Subcutaneous preadipocyte (primary cell): ENCODE results near the gene MED16. TPM values are rescaled to one million over a fixed set of nuclear protein-coding genes. Genes with fewer than 3 reads are reported as not detected.

Experiments used
- small RNA-seq: library from RNA; depleted of rRNA; stranded (forward); fragments of <200 nt; gene quantifications from one replicate; pipeline ENCODE3, GENCODE V24; 2012
- total RNA-seq: library from RNA; depleted of rRNA; stranded (reverse); fragments of >200 nt; gene quantifications from 2 replicates; pipeline ENCODE4 v1.2.3, GENCODE V29; 2012

MED16 gene, protein sequence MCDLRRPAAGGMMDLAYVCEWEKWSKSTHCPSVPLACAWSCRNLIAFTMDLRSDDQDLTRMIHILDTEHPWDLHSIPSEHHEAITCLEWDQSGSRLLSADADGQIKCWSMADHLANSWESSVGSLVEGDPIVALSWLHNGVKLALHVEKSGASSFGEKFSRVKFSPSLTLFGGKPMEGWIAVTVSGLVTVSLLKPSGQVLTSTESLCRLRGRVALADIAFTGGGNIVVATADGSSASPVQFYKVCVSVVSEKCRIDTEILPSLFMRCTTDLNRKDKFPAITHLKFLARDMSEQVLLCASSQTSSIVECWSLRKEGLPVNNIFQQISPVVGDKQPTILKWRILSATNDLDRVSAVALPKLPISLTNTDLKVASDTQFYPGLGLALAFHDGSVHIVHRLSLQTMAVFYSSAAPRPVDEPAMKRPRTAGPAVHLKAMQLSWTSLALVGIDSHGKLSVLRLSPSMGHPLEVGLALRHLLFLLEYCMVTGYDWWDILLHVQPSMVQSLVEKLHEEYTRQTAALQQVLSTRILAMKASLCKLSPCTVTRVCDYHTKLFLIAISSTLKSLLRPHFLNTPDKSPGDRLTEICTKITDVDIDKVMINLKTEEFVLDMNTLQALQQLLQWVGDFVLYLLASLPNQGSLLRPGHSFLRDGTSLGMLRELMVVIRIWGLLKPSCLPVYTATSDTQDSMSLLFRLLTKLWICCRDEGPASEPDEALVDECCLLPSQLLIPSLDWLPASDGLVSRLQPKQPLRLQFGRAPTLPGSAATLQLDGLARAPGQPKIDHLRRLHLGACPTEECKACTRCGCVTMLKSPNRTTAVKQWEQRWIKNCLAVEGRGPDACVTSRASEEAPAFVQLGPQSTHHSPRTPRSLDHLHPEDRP
- total RNA-seq, result 24.3 and 25.0 TPM in 2 replicates

DNA sequence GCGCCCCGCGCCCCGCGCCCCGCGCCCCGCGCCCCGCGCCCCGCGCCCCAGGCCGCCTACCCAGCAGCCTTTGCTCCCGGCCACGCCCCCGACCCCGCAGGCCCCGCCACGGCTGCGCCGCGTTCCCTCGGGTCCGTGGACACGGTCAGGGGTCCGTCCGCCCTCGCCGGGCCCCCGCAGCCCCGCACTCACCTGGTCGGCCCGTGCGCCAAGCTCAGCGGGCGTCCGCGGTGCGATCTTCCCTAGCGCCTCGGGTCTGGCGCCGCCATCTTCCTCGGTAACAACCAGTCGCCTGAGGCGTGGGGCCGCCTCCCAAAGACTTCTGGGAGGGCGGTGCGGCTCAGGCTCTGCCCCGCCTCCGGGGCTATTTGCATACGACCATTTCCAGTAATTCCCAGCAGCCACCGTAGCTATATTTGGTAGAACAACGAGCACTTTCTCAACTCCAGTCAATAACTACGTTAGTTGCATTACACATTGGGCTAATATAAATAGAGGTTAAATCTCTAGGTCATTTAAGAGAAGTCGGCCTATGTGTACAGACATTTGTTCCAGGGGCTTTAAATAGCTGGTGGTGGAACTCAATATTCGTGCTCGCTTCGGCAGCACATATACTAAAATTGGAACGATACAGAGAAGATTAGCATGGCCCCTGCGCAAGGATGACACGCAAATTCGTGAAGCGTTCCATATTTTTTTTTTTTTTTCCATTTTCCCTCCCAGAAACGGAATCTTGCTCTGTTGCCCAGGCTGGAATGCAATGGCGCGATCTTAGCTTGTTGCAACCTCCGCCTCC lies at the start of gene MED16, which contains the start of gene RNU6-9:
MED16 (minus strand) TSS at position 294 of the 796 bp plus-strand sequence. CDS start 2,056 bp downstream, outside the sequence.
RNU6-9 (plus strand) TSS at position 591 of the 796 bp plus-strand sequence.

DNA sequence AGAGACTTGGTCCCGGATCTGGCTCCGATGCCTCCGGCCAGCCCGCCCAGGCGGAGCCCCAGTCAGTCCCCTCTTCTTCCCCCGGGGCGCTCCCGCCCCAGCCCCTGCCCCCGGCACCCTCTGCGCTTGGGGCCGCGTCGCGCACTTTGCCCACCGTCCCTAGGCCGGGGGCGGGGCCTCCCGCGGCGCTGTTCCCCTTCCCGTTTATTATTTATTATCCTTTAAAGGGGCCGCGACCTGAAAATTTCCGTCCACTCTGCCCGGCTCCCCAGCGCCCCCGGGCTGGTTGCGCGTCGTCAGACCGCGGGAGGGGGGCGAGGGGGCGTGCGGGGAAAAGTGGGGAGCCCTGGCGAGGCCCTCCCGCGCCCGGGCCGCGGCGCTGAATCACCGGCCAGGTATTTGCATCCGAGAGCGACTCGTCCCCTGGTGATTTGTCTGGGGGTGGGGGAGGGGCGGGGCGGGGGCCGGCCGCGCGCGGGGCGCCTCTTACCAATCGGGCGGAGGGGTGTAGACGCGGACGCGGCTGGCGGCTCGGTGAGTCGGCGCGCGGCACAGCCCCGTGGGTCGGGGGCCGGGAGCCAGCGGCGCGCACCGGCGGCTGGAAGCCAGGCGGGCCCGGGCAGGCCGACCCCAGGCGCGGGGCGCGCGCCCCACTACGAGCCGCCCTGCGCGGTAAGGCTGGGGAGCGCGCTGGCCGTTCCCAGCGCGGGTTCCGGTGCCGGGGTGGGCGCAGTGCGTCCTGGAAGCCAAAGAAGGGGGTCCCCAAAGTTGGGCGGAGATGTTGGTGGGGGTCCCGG lies 32.7 kb upstream of the MED16 start, which contains the start of gene ARID3A:
ARID3A (plus strand) TSS at position 510 of the 797 bp plus-strand sequence. CDS start 3,494 bp downstream, outside the sequence.

DNA sequence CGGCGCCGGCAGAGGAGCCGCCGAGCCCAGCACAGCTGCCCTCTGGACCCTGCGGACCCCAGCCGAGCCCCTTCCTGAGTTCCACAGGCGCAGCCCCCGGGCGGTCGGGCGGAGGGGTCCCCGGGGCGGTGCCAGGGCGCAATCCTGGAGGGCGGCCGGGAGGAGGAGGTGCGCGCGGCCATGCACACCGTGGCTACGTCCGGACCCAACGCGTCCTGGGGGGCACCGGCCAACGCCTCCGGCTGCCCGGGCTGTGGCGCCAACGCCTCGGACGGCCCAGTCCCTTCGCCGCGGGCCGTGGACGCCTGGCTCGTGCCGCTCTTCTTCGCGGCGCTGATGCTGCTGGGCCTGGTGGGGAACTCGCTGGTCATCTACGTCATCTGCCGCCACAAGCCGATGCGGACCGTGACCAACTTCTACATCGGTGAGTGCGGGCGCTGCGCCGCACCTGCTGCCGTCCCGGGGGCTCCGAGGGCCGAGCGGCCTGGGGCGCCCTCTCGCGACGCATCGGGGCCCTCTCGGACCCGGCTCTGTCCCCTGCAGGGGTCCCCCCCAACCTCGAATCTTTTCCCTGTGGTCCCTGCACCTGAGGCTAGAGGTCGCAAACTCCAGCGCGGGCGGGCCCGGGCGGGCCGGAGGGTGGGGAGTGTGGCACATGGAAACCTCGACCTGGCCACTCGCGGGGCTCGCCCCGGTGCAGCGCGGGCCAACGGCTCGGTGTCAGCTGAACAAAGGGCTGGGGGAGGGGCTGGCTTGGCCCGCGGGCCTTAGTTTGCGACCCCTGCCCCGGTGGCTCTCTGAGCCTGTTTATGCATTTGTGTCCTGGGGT lies 24.6 kb upstream of the MED16 start, which contains the start of gene KISS1R:
KISS1R (plus strand) TSS at position 11 of the 829 bp plus-strand sequence; CDS start at position 181, 170 bp downstream.

DNA sequence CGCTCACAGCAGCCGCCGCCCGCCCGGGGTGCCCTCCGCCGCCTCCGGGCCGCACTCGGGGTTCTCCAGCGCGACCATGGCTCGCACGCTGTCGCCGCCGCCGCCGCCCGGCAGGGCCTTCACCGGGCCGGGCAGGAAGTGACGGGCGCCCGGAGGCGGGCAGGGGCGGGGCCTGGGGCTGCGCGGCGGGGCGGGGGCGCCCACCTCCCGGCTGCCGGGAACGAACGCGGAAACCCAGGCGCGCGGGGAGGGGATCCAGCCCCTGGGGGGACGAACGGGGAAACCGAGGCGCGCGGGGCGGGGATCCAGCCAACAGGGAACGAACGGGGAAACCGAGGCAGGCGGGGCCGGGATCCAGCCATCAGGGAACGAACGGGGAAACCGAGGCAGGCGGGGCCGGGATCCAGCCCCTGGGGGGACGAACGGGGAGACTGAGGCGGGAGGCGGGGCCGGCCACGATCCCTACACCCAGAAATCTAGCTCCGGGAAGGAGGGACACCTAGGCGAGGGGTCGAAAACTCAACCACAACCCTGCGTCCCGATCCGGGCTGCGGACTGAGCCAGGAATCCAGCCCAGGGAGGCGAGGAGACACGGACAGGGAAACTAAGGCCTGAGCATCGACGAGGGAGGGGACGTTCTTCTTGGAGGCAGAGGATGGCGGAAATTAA lies 20.2 kb upstream of the MED16 start, which contains the start of gene R3HDM4:
R3HDM4 (minus strand) TSS at position 140 of the 669 bp plus-strand sequence; CDS start at position 78, 62 bp downstream.

DNA sequence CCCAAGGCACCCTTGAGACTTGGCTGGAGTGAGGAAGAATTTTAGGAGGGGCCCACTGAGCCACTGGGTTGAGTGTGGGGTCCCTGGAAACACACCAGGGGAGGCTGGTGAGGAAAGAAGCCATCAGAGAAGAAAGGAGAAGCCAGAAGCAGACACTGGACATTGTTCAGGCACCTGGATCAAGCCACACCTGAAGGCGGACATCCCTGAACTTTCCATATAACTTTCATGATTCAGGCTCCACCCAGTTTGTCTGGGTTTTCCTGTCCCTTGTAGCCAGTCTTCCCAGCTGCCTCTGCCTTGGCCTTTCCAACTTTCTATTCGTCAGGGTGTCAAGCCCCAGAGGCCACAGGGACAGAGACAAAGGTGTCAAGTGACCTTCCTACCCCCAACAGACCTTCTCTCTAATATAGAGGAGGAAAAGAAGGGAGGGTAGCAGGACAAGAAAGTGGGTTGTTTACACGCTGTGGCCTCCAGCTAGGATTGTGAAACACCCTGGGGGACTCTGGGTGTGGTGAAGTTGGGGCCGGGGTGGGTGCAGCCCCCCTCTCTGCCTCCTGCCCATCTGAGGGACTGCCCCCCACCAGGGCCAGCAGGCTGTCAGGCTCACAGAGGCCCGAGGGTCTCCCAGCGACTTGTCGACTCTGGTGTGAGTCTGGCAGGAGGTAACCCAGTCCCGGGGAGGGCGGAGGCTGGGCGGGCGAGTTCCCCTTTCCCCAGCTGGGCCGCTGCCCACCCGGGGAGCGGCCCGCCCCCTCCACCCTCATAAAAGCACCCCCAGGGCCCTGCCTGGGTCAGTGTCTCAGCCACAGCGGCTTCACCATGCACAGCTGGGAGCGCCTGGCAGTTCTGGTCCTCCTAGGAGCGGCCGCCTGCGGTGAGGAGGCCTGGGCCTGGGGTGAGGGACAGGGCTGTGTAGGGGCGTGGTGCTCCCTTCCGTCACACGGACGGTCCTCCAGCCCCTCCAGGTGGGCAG lies 33.8 kb downstream of the MED16 start, which contains the start of gene CFD:
CFD (plus strand) TSS at position 797 of the 976 bp plus-strand sequence; CDS start at position 823, 26 bp downstream.

DNA sequence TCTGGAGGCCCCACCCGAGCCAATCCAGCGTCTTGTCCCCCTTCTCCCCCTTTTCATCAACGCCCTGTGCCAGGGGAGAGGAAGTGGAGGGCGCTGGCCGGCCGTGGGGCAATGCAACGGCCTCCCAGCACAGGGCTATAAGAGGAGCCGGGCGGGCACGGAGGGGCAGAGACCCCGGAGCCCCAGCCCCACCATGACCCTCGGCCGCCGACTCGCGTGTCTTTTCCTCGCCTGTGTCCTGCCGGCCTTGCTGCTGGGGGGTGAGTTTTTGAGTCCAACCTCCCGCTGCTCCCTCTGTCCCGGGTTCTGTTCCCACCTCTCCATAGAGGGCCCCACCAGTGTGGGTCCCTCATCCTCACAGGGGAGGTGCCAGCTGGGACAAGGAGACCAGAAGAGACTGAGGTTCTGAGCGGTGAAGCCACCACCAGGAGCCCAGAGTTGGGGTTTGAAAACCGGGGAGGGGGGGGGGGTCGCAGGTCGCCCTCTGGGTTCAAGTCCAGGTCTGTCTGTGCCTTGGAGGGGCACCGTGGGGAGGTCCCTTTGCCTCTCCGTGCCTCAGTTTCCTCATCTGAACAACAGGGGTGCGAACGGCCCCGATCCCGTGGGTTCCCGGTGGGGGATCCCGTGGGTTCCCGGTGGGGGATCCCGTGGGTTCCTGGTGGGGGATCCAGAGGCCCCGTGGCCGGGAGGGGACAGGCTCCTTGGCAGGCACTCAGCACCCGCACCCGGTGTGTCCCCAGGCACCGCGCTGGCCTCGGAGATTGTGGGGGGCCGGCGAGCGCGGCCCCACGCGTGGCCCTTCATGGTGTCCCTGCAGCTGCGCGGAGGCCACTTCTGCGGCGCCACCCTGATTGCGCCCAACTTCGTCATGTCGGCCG lies 40.6 kb downstream of the MED16 start, which contains the start of gene ELANE:
ELANE (plus strand) TSS at position 168 of the 878 bp plus-strand sequence; CDS start at position 194, 26 bp downstream.

DNA sequence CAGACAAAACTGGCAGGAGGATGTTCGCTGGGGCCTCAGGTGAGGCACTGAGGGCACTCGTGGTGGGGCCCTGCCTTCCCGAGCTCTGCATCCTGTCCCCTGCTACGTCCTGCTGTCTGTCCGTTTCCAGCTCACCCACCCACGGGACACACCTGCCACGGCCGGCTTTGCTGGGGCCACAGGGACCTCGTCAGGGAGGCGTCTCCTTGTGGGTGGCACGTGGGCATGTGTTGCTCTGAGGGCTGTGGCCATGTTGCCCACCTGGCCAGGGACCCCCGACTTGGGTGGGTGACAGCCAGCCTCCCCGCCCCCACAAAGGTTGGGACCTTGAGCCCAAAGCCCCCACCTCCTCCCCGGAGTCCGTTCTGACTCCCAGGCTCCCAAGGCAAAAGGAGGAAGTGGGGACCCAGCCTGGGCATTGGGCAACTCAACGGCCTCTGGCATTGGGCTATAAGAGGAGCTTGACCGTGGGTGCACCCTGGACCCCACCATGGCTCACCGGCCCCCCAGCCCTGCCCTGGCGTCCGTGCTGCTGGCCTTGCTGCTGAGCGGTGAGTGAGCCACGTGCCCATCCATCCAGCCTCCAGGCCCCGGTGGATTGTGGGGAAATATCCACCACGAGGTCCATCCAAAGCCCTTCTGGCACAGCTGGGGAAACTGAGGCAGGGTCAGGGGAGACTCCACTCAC lies 52.3 kb downstream of the MED16 start, which contains the start of gene PRTN3:
PRTN3 (plus strand) TSS at position 481 of the 688 bp plus-strand sequence; CDS start at position 491, 10 bp downstream.

DNA sequence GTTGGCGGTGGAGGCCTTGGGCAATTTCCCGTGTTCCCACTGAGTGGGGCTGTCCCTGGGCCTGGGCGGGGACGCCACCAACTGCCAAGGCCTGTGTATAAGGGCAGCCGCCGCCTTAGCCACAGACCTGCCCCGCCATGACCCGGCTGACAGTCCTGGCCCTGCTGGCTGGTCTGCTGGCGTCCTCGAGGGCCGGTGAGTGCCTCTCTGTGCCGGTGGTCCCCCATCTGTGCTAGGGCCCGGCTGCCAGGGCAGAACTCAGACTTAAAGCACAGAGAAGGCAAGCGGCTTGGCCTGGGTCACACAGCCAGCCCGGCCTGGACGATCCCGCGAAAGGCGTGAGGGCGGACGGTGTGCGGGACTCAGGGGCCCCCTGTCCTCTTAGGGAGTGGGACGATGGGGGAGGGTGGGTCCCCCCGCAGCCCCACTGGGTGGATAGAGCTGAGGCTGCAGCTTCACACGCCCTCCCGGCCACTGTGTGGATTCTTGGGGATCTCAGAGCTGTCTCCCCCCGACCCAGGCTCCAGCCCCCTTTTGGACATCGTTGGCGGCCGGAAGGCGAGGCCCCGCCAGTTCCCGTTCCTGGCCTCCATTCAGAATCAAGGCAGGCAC lies 65.2 kb downstream of the MED16 start, which contains the start of gene AZU1:
AZU1 (plus strand) TSS at position 128 of the 612 bp plus-strand sequence; CDS start at position 138, 10 bp downstream.

DNA sequence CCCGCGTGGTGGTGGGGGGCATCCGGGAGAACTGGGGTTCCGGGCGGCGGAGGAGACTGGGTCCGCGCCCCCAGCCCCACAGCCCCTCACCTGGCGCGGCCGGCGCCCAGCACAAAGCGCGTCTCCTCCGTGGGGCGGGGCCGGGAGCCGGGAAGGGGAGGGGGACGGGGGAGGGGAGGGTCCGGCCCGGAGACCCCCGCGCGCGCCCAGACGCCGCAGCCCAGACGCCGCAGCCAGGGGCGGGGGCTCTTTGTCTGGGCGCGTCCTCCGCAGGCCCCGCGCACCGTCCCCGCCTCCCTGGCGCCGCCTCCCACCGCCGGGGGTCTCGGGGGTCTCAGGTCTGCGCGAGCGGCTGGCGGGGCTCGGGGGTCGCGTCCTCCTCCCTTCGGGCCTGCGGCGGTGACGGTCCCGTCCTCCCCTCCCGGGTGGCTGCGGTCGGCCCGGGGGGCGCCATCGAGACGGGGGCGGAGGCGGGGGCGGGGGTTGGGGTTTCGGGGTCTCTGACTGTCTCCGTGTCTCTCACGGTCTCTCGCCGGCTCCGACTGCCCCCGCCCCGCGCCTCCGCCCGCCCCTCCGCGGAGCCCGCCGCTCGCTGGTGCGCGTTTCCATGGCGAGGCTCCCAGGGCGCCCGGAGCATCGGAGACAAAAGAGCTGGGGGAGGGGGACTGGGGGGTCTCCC lies 71.0 kb downstream of the MED16 start, which contains the start of gene PLPPR3:
PLPPR3 (minus strand) TSS at position 131 of the 679 bp plus-strand sequence. CDS start 396 bp downstream, outside the sequence.

Small RNA genes lying within 50 kb of the gene (small RNA-seq; reads per million reads assigned to genes)
- gene RNU6-9, result 5.8 reads per million, percentile 93 among the genes with 10 or more reads in this experiment

Other genes with a start within 250 kb of the MED16 start
- 37.5 and 48.5 TPM in 2 replicates for gene RNF126, start 230.0 kb downstream of the MED16 start, total RNA-seq
- 29.9 and 33.8 TPM in 2 replicates for gene FSTL3, start 216.8 kb downstream of the MED16 start, total RNA-seq
- not detected in 2 replicates for gene PRSS57, start 197.7 kb downstream of the MED16 start, total RNA-seq
- gene PALM, start 184.3 kb downstream of the MED16 start, total RNA-seq, result 2.5 and 9.9 TPM in 2 replicates
- 0.20 TPM in 1 of 2 replicates, not detected in the other for gene MISP, start 142.1 kb downstream of the MED16 start, total RNA-seq
- 133 and 189 TPM in 2 replicates for gene PTBP1, start 95.7 kb downstream of the MED16 start, total RNA-seq
- not detected in 2 replicates for gene PLPPR3, start 71.2 kb downstream of the MED16 start, total RNA-seq
- gene AZU1, start 65.3 kb downstream of the MED16 start, total RNA-seq, result not detected in 2 replicates
- not detected in 2 replicates for gene PRTN3, start 52.2 kb downstream of the MED16 start, total RNA-seq
- 0.20 and 0.37 TPM in 2 replicates for gene ELANE, start 40.9 kb downstream of the MED16 start, total RNA-seq
- gene CFD, start 33.5 kb downstream of the MED16 start, total RNA-seq, result 8.0 and 144 TPM in 2 replicates
- not detected in 2 replicates for gene RNU6-9, start 297 bp upstream of the MED16 start, total RNA-seq
- 23.1 and 25.7 TPM in 2 replicates for gene R3HDM4, start 20.0 kb upstream of the MED16 start, total RNA-seq
- gene KISS1R, start 24.1 kb upstream of the MED16 start, total RNA-seq, result not detected in 2 replicates
- gene ARID3A, start 32.8 kb upstream of the MED16 start, total RNA-seq, result 18.4 and 33.2 TPM in 2 replicates
- 68.0 and 80.9 TPM in 2 replicates for gene WDR18, start 91.2 kb upstream of the MED16 start, total RNA-seq
- under 0.01 and 0.20 TPM in 2 replicates for gene GRIN3B, start 107.2 kb upstream of the MED16 start, total RNA-seq
- 68.3 and 80.5 TPM in 2 replicates for gene TMEM259, start 127.9 kb upstream of the MED16 start, total RNA-seq
- not detected in 2 replicates for gene RNU6-2, start 128.3 kb upstream of the MED16 start, total RNA-seq
- 122 and 131 TPM in 2 replicates for gene CNN2, start 133.4 kb upstream of the MED16 start, total RNA-seq
- 4.0 and 4.3 TPM in 2 replicates for gene ABCA7, start 146.9 kb upstream of the MED16 start, total RNA-seq
- 0.78 and 1.5 TPM in 2 replicates for gene ARHGAP45, start 174.0 kb upstream of the MED16 start, total RNA-seq
- 84.5 and 113 TPM in 2 replicates for gene POLR2E, start 202.2 kb upstream of the MED16 start, total RNA-seq
- 326 and 402 TPM in 2 replicates for gene GPX4, start 210.8 kb upstream of the MED16 start, total RNA-seq